WERI-Rb-1 (cell line): Measurements from ENCODE around the gene PABPN1.
A peak's percentile ranks its signal among the peaks of the same experiment; 100 is the strongest.

Source experiments
- DNase-seq: peaks from one replicate; pipeline ENCODE4 v3.0.0-alpha.2; 2020
- H3K27ac ChIP-seq: fragments of 250-450 bp; sonication (Bioruptor Pico); 2 replicates; pipeline ENCODE4 v1.5.1; 2020; ENCODE audit warnings: mild to moderate bottlenecking, moderate library complexity
- H3K27me3 ChIP-seq: fragments of 250-450 bp; sonication (Bioruptor Pico); 2 replicates; pipeline ENCODE4 v1.5.1; 2021; ENCODE audit warnings: mild to moderate bottlenecking, low read depth, moderate library complexity; ENCODE audit not compliant: insufficient read depth, severe bottlenecking
- H3K36me3 ChIP-seq: fragments of 250-450 bp; sonication (Bioruptor Pico); 2 replicates; pipeline ENCODE4 v1.5.1; 2020; ENCODE audit warnings: mild to moderate bottlenecking, moderate library complexity
- H3K4me3 ChIP-seq: 2 replicates; pipeline ENCODE4 v1.5.1; 2011; ENCODE audit warnings: low read depth, mild to moderate bottlenecking, control low read depth, low read length
- H3K9me3 ChIP-seq: fragments of 250-450 bp; sonication (Bioruptor Pico); 2 replicates; pipeline ENCODE4 v1.5.1; 2021; ENCODE audit warnings: mild to moderate bottlenecking, moderate library complexity; ENCODE audit not compliant: severe bottlenecking
- TF ChIP-seq, protein P1 (sequence below): IDR thresholded peaks from 2 replicates; pipeline ENCODE4 v1.5.1; 2011; ENCODE audit warnings: low read depth, mild to moderate bottlenecking, control low read depth, inconsistent platforms, low read length

Gene PABPN1

DNA sequence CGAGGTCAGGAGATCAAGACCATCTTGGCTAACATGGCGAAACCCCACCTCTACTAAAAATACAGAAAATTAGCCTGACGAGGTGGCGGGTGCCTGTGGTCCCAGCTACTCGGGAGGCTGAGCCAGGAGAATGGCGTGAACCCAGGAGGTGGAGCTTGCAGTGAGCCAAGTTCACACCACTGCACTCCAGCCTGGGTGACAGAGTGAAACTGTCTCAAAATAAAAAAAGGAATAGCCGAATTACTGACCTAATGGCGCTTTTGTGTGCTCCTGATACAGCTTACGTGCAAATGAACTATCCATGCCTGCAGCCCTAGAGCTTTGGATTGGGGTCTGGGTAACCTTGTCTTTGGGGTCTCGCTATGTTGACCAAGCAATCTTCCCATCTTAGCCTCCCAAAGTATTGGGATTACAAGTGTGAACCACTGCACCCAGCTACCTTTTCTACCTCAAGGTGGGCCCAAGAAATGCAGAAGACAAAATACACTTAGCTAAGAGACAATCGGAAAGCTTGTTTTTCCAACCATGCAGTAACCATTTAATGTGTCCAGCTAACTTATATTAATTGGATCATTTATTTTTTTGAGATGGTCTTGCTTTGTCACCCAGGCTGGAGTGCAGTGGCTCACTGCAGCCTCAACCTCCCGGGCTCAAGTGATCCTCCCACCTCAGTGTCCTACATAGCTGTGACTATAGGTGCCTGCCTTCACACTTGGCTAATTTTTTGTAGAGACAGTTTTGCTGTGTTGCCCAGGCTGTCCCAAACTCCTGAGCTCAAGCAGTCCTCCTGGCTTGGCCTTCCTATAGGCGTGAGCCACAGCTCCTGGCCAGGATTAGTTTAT lies 5.5 kb downstream of the PABPN1 start:
- H3K4me3 ChIP-seq: no peak overlapping the region
- H3K36me3 ChIP-seq: peaks cover 34% of the 10 kb centered on the region
- no peak overlapping the region for H3K27ac ChIP-seq
- TF ChIP-seq, protein P1, sequence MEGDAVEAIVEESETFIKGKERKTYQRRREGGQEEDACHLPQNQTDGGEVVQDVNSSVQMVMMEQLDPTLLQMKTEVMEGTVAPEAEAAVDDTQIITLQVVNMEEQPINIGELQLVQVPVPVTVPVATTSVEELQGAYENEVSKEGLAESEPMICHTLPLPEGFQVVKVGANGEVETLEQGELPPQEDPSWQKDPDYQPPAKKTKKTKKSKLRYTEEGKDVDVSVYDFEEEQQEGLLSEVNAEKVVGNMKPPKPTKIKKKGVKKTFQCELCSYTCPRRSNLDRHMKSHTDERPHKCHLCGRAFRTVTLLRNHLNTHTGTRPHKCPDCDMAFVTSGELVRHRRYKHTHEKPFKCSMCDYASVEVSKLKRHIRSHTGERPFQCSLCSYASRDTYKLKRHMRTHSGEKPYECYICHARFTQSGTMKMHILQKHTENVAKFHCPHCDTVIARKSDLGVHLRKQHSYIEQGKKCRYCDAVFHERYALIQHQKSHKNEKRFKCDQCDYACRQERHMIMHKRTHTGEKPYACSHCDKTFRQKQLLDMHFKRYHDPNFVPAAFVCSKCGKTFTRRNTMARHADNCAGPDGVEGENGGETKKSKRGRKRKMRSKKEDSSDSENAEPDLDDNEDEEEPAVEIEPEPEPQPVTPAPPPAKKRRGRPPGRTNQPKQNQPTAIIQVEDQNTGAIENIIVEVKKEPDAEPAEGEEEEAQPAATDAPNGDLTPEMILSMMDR: no peak
- no peaks in the 10 kb centered on the region for H3K27me3 ChIP-seq
- DNase-seq: no peak
- H3K9me3 ChIP-seq: no peaks in the 10 kb centered on the region

DNA sequence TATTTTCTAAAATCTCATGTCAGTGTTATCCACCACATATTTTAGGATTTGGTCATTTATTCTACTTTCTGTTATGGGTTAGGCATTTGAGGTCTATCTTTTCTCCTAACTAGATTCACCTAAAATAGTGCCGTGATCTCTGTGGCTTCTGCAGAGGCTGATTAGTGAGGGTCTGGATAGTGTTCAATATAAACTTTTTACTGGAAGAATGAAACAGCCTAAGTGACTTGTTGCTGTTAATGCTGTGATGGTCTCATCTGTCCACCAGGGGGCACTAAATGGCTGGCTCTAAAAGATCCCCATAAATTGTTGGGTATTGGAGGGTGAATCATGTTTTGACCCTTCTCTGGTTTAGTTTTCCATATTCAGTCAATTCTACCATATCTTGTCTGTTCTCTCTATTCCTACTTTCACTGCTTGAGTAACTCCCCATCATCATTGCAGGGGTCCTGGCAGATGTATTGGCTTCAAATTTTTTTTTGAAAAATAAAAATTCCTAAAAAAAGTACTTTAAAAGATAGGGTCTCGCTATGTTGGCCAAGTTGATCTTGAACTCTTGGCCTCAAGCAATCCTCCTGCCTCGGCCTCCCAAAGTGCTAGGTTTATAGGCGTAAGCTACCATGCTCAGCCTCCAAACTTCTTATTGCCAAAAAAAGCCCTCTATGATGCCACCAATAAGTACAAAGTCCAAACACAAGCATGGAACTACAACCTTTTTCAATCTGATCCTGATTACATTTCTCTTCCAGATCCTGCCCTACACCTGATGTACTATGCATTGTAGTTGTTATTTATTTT lies 6.9 kb downstream of the PABPN1 start:
- TF ChIP-seq, protein P1: peak; percentile 74
- Histone ChIP-seq H3K27ac (no peak overlapping the region), H3K9me3 (no peaks in the 10 kb centered on the region), H3K36me3 (peaks cover 25% of the 10 kb centered on the region), H3K4me3 (no peak overlapping the region), H3K27me3 (no peaks in the 10 kb centered on the region)
- DNase-seq: peak; percentile 74

DNA sequence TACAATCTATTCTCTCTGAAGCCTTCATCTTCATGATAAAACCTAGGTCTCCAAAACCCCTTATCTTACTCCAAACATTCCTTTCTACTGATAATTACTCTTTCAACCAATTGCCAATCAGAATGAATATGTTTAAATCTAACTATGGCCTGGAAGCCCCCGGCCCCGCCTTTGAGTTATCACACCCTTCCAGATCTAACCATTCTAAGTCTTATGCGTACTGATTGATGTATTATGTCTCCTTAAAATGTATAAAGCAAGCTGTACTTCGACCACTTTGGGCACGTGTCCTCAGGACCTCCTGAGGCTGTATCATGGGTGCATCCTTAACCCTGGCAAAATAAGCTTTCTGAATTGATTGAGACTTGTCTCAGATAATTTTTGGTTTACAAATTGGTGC lies 14.4 kb downstream of the PABPN1 start:
- Histone ChIP-seq H3K36me3 (no peaks in the 10 kb centered on the region), H3K27me3 (no peaks in the 10 kb centered on the region), H3K4me3 (no peak overlapping the region), H3K27ac (no peak overlapping the region), H3K9me3 (peaks cover 11% of the 10 kb centered on the region)
- DNase-seq: no peak
- TF ChIP-seq, protein P1: no peak

DNA sequence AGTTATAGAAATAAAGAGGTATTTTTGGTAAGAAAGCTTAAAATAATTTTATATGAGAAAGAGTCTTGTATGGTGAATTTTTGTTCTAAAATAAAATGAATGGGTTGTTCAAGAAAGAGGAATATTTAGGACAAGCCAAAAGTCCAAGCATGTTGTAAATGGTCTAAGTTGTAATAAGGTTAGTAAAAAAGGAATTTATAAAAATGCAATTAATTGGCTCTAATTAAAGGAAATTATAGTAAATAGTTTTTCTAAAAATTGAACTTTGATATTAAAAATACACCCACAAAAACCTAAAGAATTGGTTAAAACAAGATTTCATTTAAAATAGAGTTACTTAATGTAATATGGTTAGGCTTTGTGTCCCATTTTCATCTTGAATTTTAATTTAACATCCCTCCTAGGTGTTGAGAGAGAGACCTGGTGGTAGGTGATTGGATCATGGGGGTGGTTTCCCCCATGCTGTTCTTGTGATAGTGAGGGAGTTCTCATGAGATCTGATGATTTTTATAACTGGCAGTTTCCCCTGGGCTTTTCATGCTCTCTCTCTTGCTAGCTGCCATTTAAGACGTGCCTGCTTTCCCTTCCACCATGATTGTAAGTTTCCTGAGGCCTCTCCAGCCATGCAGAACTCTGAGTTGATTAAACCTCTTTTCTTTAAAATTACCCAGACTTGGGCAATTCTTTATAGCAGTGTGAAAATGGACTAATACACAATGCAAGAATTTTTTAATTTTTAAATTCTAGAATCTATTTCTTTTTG lies 18.4 kb downstream of the PABPN1 start:
- Histone ChIP-seq H3K9me3 (peaks cover 11% of the 10 kb centered on the region), H3K36me3 (no peaks in the 10 kb centered on the region), H3K4me3 (no peak overlapping the region), H3K27ac (no peak overlapping the region), H3K27me3 (no peaks in the 10 kb centered on the region)
- DNase-seq: no peak
- TF ChIP-seq, protein P1: no peak

DNA sequence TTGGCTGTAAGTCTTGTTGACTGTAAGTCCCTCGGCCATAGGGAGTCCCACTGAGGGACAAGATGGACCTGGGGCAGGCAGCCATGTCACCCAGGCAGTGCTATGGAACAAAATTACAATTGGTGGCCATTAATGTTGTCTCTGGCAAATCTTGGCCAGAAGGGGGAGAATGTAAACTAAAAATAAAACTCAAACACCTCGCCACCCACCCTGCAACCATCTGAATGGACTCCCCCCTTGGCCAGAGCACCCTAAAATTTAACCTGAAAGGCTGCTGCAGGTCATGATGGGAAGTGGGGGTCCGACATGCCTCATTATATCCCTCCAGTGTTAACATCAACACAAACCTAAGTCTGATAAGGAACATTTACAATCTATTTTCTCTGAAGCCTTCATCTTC lies 23.2 kb downstream of the PABPN1 start:
- TF ChIP-seq, protein P1: no peak
- Histone ChIP-seq H3K27ac (no peak overlapping the region), H3K4me3 (no peak overlapping the region), H3K36me3 (no peaks in the 10 kb centered on the region), H3K9me3 (peaks cover 9% of the 10 kb centered on the region), H3K27me3 (no peaks in the 10 kb centered on the region)
- DNase-seq: no peak
